HEK293 (cell line): ENCODE results near the gene FAM78A.

ENCODE experiments used
- CTCF ChIA-PET: fragments of 350-600 bp; formaldehyde crosslinking; extraction: SDS; loops from one replicate; lab custom pipeline; 2021; ENCODE audit warnings: antibody characterized with exemption; lab: Yijun Ruan, JAX
- POLR2A ChIA-PET: fragments of 300-600 bp; formaldehyde crosslinking; extraction: SDS; loops from one replicate; lab custom pipeline; 2020; ENCODE audit warnings: antibody characterized with exemption, inconsistent platforms; lab: Yijun Ruan, JAX
- H3K27ac ChIP-seq: fragments of 200-500 bp; sonication (Bioruptor generic); 2 replicates; pipeline ENCODE4 v1.5.1; 2014; ENCODE audit warnings: low read depth, low read length, control low read depth, inconsistent platforms; ENCODE audit errors: extremely low read depth
- H3K36me3 ChIP-seq, 2 experiments: fragments of 200-500 bp in 1 of 2; sonication (Bioruptor generic) in 1 of 2; 1 replicate in 1 of 2; 2 replicates in 1 of 2; pipeline ENCODE4 v1.5.1; 2014 to 2017; ENCODE audit warnings: inconsistent platforms in 2 of 2, low read length in 2 of 2; ENCODE audit not compliant: control insufficient read depth in 2 of 2, insufficient read depth in 1 of 2
- H3K4me1 ChIP-seq: fragments of 200-500 bp; sonication (Bioruptor generic); 2 replicates; pipeline ENCODE4 v1.5.1; 2014; ENCODE audit warnings: mild to moderate bottlenecking, low read length, inconsistent platforms; ENCODE audit not compliant: control insufficient read depth, insufficient read depth
- H3K4me3 ChIP-seq: 2 replicates; pipeline ENCODE4 v1.5.1; 2011; ENCODE audit warnings: low read depth, mild to moderate bottlenecking, control low read depth, low read length, moderate library complexity
- H3K9me3 ChIP-seq: fragments of 200-500 bp; sonication (Bioruptor generic); 2 replicates; pipeline ENCODE4 v1.5.1; 2014; ENCODE audit warnings: low read depth, low read length, inconsistent platforms; ENCODE audit not compliant: control insufficient read depth, insufficient read depth
- GLIS1 ChIP-seq: fragments of 450-650 bp; formaldehyde crosslinking; IDR thresholded peaks from 2 replicates; pipeline ENCODE4 v1.5.1; 2016; ENCODE audit warnings: missing biosample characterization, missing genetic modification characterization
- SP2 ChIP-seq: fragments of 450-650 bp; formaldehyde crosslinking; IDR thresholded peaks from 2 replicates; pipeline ENCODE4 v1.5.1; 2016; ENCODE audit warnings: missing biosample characterization, missing genetic modification characterization
- WT1 ChIP-seq: fragments of 450-650 bp; formaldehyde crosslinking; IDR thresholded peaks from 2 replicates; pipeline ENCODE4 v1.5.1; 2016; ENCODE audit warnings: missing biosample characterization, missing genetic modification characterization
- ZNF223 ChIP-seq: fragments of 450-650 bp; formaldehyde crosslinking; IDR thresholded peaks from 2 replicates; pipeline ENCODE4 v1.5.1; 2016; ENCODE audit warnings: missing biosample characterization, missing genetic modification characterization
- ZNF354C ChIP-seq: fragments of 450-650 bp; formaldehyde crosslinking; IDR thresholded peaks from 2 replicates; pipeline ENCODE4 v1.5.1; 2016; ENCODE audit warnings: missing biosample characterization, missing genetic modification characterization, low read depth, borderline replicate concordance
- ZNF404 ChIP-seq: fragments of 450-650 bp; formaldehyde crosslinking; IDR thresholded peaks from 2 replicates; pipeline ENCODE4 v1.5.1; 2017; ENCODE audit warnings: missing biosample characterization, missing genetic modification characterization
- ZNF596 ChIP-seq: fragments of 450-650 bp; IDR thresholded peaks from 2 replicates; pipeline ENCODE4 v1.5.0; 2018; ENCODE audit warnings: missing biosample characterization, mild to moderate bottlenecking, missing genetic modification characterization, moderate library complexity
- ZNF600 ChIP-seq: fragments of 450-650 bp; formaldehyde crosslinking; IDR thresholded peaks from 2 replicates; pipeline ENCODE4 v1.5.1; 2016; ENCODE audit warnings: missing biosample characterization, missing genetic modification characterization
- ZNF768 ChIP-seq: fragments of 450-650 bp; formaldehyde crosslinking; IDR thresholded peaks from 2 replicates; pipeline ENCODE4 v1.5.1; 2018; ENCODE audit warnings: missing biosample characterization, mild to moderate bottlenecking, missing genetic modification characterization
- ZNF792 ChIP-seq: fragments of 450-650 bp; formaldehyde crosslinking; IDR thresholded peaks from 2 replicates; pipeline ENCODE4 v1.5.1; 2016; ENCODE audit warnings: missing biosample characterization, missing genetic modification characterization
- TF ChIP-seq, protein P1 (sequence below): fragments of 450-650 bp; formaldehyde crosslinking; IDR thresholded peaks from 2 replicates; pipeline ENCODE4 v1.5.1; 2017; ENCODE audit warnings: missing biosample characterization, missing genetic modification characterization
- TF ChIP-seq, protein P2 (sequence below): fragments of 450-650 bp; formaldehyde crosslinking; IDR thresholded peaks from 2 replicates; pipeline ENCODE4 v1.5.1; 2017; ENCODE audit warnings: missing biosample characterization, missing genetic modification characterization
- TF ChIP-seq, protein P3 (sequence below): fragments of 450-650 bp; formaldehyde crosslinking; IDR thresholded peaks from 2 replicates; pipeline ENCODE4 v1.5.1; 2016; ENCODE audit warnings: missing biosample characterization, missing genetic modification characterization
- TF ChIP-seq, protein P4 (sequence below): fragments of 450-650 bp; formaldehyde crosslinking; IDR thresholded peaks from 2 replicates; pipeline ENCODE4 v1.5.1; 2016; ENCODE audit warnings: missing biosample characterization, missing genetic modification characterization
- TF ChIP-seq, protein P5 (sequence below): fragments of 450-650 bp; formaldehyde crosslinking; IDR thresholded peaks from 2 replicates; pipeline ENCODE4 v1.5.1; 2016; ENCODE audit warnings: missing biosample characterization, missing genetic modification characterization, borderline replicate concordance
- TF ChIP-seq, protein P6 (sequence below): fragments of 450-650 bp; formaldehyde crosslinking; IDR thresholded peaks from 2 replicates; pipeline ENCODE4 v1.5.1; 2016; ENCODE audit warnings: missing biosample characterization, missing genetic modification characterization
- TF ChIP-seq, protein P7 (sequence below): fragments of 450-650 bp; formaldehyde crosslinking; IDR thresholded peaks from 2 replicates; pipeline ENCODE4 v1.5.1; 2016; ENCODE audit warnings: missing biosample characterization, missing genetic modification characterization

Gene FAM78A

DNA sequence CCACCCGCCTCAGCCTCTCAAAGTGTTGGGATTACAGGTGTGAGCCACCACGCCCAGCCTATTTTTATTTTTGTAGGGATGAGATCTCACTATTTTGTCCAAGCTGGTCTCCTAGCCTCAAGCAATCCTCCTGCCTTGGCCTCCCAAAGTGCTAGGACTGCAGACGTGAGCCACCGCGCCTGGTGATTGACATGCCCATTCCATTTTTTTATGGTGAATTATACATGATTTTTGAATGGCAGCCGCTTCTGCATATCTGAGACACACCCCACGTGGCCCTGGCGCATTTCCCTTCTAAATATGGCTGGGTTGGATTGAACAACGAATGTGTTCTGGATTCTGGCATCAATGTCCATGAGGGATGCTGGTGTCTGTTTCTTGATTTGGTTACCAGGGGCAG lies 35.9 kb upstream of the FAM78A start:
- POLR2A ChIA-PET = interaction anchor here (0.6 kb wide), 2 partner anchors 9 to 34 kb away, joined by 4 read pairs; no protein-coding TSS in a partner anchor
- no peaks in the 10 kb centered on the region for H3K9me3 ChIP-seq
- no peak for TF ChIP-seq ZNF596 (tag by site-specific recombination)
- TF ChIP-seq, protein P1, sequence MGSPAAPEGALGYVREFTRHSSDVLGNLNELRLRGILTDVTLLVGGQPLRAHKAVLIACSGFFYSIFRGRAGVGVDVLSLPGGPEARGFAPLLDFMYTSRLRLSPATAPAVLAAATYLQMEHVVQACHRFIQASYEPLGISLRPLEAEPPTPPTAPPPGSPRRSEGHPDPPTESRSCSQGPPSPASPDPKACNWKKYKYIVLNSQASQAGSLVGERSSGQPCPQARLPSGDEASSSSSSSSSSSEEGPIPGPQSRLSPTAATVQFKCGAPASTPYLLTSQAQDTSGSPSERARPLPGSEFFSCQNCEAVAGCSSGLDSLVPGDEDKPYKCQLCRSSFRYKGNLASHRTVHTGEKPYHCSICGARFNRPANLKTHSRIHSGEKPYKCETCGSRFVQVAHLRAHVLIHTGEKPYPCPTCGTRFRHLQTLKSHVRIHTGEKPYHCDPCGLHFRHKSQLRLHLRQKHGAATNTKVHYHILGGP (tag by site-specific recombination) = no peak
- TF ChIP-seq, protein P2, sequence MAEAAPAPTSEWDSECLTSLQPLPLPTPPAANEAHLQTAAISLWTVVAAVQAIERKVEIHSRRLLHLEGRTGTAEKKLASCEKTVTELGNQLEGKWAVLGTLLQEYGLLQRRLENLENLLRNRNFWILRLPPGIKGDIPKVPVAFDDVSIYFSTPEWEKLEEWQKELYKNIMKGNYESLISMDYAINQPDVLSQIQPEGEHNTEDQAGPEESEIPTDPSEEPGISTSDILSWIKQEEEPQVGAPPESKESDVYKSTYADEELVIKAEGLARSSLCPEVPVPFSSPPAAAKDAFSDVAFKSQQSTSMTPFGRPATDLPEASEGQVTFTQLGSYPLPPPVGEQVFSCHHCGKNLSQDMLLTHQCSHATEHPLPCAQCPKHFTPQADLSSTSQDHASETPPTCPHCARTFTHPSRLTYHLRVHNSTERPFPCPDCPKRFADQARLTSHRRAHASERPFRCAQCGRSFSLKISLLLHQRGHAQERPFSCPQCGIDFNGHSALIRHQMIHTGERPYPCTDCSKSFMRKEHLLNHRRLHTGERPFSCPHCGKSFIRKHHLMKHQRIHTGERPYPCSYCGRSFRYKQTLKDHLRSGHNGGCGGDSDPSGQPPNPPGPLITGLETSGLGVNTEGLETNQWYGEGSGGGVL (tag by site-specific recombination) = no peak
- no peak for TF ChIP-seq ZNF354C (tag by site-specific recombination)
- TF ChIP-seq SP2 (tag by site-specific recombination) = no peak
- TF ChIP-seq ZNF404 = no peak
- TF ChIP-seq ZNF600 (tag by site-specific recombination) = no peak
- TF ChIP-seq, protein P3, sequence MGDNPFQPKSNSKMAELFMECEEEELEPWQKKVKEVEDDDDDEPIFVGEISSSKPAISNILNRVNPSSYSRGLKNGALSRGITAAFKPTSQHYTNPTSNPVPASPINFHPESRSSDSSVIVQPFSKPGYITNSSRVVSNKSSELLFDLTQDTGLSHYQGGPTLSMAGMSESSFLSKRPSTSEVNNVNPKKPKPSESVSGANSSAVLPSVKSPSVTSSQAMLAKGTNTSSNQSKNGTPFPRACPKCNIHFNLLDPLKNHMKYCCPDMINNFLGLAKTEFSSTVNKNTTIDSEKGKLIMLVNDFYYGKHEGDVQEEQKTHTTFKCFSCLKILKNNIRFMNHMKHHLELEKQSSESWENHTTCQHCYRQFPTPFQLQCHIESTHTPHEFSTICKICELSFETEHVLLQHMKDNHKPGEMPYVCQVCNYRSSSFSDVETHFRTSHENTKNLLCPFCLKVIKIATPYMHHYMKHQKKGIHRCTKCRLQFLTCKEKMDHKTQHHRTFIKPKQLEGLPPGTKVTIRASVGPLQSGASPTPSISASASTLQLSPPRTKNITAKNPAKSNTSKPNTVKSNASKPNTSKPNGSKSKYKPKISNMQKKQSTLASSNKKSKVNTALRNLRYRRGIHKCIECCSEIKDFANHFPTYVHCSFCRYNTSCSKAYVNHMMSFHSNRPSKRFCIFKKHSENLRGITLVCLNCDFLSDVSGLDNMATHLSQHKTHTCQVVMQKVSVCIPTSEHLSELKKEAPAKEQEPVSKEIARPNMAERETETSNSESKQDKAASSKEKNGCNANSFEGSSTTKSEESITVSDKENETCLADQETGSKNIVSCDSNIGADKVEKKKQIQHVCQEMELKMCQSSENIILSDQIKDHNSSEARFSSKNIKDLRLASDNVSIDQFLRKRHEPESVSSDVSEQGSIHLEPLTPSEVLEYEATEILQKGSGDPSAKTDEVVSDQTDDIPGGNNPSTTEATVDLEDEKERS (tag by site-specific recombination) = no peak
- TF ChIP-seq, all 188 proteins: peak for 0
- H3K27ac ChIP-seq = no peak overlapping the region
- CTCF ChIA-PET = interaction anchor here (0.6 to 1.9 kb wide), 2 partner anchors 24 to 34 kb away, joined by 4 to 6 read pairs; no protein-coding TSS in a partner anchor
- H3K4me1 ChIP-seq = no peaks in the 10 kb centered on the region
- H3K36me3 ChIP-seq = no peaks in the 10 kb centered on the region
- H3K4me3 ChIP-seq = no peak overlapping the region

DNA sequence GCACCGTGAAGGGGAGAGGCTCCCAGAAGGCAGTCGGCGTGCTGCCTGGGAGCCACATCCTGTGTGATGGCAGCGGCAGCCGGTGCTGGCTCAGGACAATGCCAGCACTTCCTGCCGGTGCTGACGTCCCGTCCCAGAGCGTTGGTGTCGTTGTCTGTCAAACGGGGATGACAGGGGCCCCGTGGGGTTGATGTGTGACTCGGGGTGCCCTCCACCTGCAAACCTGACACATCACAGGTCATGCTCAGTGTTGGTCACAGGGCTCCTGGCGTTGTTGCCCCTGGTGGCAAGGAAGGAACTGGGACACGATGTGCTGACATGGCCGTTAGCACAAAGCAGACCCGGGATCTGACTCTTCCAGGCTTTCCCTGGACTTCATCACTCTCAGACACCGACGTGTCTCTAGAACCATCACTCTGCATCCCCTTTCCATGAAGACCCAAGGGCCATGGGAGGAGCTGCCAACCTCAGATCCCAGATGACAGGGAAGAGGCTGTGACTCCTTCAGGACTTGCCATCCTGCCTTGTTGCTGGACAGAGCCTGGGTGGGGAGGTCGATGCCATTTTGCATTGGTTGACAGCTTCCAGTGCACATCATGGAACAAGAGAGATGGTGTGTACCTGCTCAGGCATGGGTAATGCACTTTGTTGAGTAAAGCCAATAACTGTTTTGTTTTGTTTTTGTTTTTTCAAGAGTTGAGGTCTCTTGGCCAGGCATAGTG lies 34.7 kb upstream of the FAM78A start:
- ChIA-PET CTCF (interaction anchor here (1.0 to 1.9 kb wide), 2 partner anchors 25 to 27 kb away, joined by 3 to 6 read pairs; no protein-coding TSS in a partner anchor), POLR2A (interaction anchor here (0.5 to 0.6 kb wide), 3 partner anchors 31 to 474 kb away, joined by 3 to 11 read pairs (median 5); no protein-coding TSS in a partner anchor)
- H3K4me1 ChIP-seq = no peaks in the 10 kb centered on the region
- no peaks in the 10 kb centered on the region for H3K9me3 ChIP-seq
- H3K36me3 ChIP-seq = no peaks in the 10 kb centered on the region
- H3K4me3 ChIP-seq = no peak overlapping the region
- no peak overlapping the region for H3K27ac ChIP-seq
- TF ChIP-seq, protein P4, sequence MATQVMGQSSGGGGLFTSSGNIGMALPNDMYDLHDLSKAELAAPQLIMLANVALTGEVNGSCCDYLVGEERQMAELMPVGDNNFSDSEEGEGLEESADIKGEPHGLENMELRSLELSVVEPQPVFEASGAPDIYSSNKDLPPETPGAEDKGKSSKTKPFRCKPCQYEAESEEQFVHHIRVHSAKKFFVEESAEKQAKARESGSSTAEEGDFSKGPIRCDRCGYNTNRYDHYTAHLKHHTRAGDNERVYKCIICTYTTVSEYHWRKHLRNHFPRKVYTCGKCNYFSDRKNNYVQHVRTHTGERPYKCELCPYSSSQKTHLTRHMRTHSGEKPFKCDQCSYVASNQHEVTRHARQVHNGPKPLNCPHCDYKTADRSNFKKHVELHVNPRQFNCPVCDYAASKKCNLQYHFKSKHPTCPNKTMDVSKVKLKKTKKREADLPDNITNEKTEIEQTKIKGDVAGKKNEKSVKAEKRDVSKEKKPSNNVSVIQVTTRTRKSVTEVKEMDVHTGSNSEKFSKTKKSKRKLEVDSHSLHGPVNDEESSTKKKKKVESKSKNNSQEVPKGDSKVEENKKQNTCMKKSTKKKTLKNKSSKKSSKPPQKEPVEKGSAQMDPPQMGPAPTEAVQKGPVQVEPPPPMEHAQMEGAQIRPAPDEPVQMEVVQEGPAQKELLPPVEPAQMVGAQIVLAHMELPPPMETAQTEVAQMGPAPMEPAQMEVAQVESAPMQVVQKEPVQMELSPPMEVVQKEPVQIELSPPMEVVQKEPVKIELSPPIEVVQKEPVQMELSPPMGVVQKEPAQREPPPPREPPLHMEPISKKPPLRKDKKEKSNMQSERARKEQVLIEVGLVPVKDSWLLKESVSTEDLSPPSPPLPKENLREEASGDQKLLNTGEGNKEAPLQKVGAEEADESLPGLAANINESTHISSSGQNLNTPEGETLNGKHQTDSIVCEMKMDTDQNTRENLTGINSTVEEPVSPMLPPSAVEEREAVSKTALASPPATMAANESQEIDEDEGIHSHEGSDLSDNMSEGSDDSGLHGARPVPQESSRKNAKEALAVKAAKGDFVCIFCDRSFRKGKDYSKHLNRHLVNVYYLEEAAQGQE = peak; percentile 83
- TF ChIP-seq ZNF792 (tag by site-specific recombination) (no peak), ZNF768 (tag by site-specific recombination) (no peak), WT1 (tag by site-specific recombination) (no peak), ZNF600 (tag by site-specific recombination) (peak; percentile 67), GLIS1 (tag by site-specific recombination) (no peak), ZNF223 (tag by site-specific recombination) (no peak)
- TF ChIP-seq, protein P5, sequence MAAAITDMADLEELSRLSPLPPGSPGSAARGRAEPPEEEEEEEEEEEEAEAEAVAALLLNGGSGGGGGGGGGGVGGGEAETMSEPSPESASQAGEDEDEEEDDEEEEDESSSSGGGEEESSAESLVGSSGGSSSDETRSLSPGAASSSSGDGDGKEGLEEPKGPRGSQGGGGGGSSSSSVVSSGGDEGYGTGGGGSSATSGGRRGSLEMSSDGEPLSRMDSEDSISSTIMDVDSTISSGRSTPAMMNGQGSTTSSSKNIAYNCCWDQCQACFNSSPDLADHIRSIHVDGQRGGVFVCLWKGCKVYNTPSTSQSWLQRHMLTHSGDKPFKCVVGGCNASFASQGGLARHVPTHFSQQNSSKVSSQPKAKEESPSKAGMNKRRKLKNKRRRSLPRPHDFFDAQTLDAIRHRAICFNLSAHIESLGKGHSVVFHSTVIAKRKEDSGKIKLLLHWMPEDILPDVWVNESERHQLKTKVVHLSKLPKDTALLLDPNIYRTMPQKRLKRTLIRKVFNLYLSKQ (tag by site-specific recombination) = no peak
- TF ChIP-seq, protein P6, sequence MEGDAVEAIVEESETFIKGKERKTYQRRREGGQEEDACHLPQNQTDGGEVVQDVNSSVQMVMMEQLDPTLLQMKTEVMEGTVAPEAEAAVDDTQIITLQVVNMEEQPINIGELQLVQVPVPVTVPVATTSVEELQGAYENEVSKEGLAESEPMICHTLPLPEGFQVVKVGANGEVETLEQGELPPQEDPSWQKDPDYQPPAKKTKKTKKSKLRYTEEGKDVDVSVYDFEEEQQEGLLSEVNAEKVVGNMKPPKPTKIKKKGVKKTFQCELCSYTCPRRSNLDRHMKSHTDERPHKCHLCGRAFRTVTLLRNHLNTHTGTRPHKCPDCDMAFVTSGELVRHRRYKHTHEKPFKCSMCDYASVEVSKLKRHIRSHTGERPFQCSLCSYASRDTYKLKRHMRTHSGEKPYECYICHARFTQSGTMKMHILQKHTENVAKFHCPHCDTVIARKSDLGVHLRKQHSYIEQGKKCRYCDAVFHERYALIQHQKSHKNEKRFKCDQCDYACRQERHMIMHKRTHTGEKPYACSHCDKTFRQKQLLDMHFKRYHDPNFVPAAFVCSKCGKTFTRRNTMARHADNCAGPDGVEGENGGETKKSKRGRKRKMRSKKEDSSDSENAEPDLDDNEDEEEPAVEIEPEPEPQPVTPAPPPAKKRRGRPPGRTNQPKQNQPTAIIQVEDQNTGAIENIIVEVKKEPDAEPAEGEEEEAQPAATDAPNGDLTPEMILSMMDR (tag by site-specific recombination) = 0 out of 2 replicates have a peak, but pooled peaks have one; percentile 8
- TF ChIP-seq, protein P7, sequence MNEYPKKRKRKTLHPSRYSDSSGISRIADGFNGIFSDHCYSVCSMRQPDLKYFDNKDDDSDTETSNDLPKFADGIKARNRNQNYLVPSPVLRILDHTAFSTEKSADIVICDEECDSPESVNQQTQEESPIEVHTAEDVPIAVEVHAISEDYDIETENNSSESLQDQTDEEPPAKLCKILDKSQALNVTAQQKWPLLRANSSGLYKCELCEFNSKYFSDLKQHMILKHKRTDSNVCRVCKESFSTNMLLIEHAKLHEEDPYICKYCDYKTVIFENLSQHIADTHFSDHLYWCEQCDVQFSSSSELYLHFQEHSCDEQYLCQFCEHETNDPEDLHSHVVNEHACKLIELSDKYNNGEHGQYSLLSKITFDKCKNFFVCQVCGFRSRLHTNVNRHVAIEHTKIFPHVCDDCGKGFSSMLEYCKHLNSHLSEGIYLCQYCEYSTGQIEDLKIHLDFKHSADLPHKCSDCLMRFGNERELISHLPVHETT (tag by site-specific recombination) = no peak
